Measurements from ENCODE around the gene SIX3.

Gene SIX3

GRCh38 chr2:44934983-44935728, 6.3 kb upstream of the SIX3 start:
- TF ChIP-seq GATA3 (IDR thresholded peaks at IDR 0.05; ENCODE audit: low read depth, low read length) (no peak), GATA2 (IDR thresholded peaks at IDR 0.05; ENCODE audit: low read depth, low read length) (no peak)

- TF ChIP-seq GATA2 (IDR thresholded peaks at IDR 0.05; ENCODE audit: low read depth, low read length): no peak
- TF ChIP-seq GATA3 (IDR thresholded peaks at IDR 0.05; ENCODE audit: low read depth, low read length): no peak
These were observed 5.8 kb upstream of the SIX3 start for GRCh38 chr2:44935729-44936098.

- TF ChIP-seq GATA2 (IDR thresholded peaks at IDR 0.05; ENCODE audit: low read depth, low read length) (no peak), GATA3 (IDR thresholded peaks at IDR 0.05; ENCODE audit: low read depth, low read length) (no peak)
These were observed 5.2 kb upstream of the SIX3 start for GRCh38 chr2:44936275-44936674.

GRCh38 chr2:44936715-44937687, 4.5 kb upstream of the SIX3 start:
- TF ChIP-seq GATA2 (IDR thresholded peaks at IDR 0.05; ENCODE audit: low read depth, low read length) (no peak), GATA3 (IDR thresholded peaks at IDR 0.05; ENCODE audit: low read depth, low read length) (no peak)

- TF ChIP-seq GATA2 (IDR thresholded peaks at IDR 0.05; ENCODE audit: low read depth, low read length) (no peak), GATA3 (IDR thresholded peaks at IDR 0.05; ENCODE audit: low read depth, low read length) (no peak)
These were observed 3.7 kb upstream of the SIX3 start for GRCh38 chr2:44937688-44938240.

GRCh38 chr2:44938287-44939105, 3.0 kb upstream of the SIX3 start:
- no peak for TF ChIP-seq GATA2 (IDR thresholded peaks at IDR 0.05; ENCODE audit: low read depth, low read length)

- TF ChIP-seq GATA3 (IDR thresholded peaks at IDR 0.05; ENCODE audit: low read depth, low read length) (no peak), GATA2 (IDR thresholded peaks at IDR 0.05; ENCODE audit: low read depth, low read length) (no peak)
These were observed 2.1 kb upstream of the SIX3 start for GRCh38 chr2:44939106-44940048.

- TF ChIP-seq GATA2 (IDR thresholded peaks at IDR 0.05; ENCODE audit: low read depth, low read length) (no peak), GATA3 (IDR thresholded peaks at IDR 0.05; ENCODE audit: low read depth, low read length) (no peak)
These were observed 1.4 kb upstream of the SIX3 start for GRCh38 chr2:44940049-44940494.

- TF ChIP-seq GATA3 (IDR thresholded peaks at IDR 0.05; ENCODE audit: low read depth, low read length) (no peak), GATA2 (IDR thresholded peaks at IDR 0.05; ENCODE audit: low read depth, low read length) (no peak)
These were observed 604 bp upstream of the SIX3 start for GRCh38 chr2:44940732-44941464.

GRCh38 chr2:44942304-44943030, 965 bp downstream of the SIX3 start:
- no peak; the same call in 1 of the 2 replicates for TF ChIP-seq GATA2 (IDR thresholded peaks at IDR 0.05; ENCODE audit: low read depth, low read length)
- TF ChIP-seq GATA3 (IDR thresholded peaks at IDR 0.05; ENCODE audit: low read depth, low read length): no peak

GRCh38 chr2:44943031-44943692, 1.7 kb downstream of the SIX3 start:
- TF ChIP-seq GATA3 (IDR thresholded peaks at IDR 0.05; ENCODE audit: low read depth, low read length) (no peak), GATA2 (IDR thresholded peaks at IDR 0.05; ENCODE audit: low read depth, low read length) (no peak)
